HepG2 (cell line): ENCODE results near the gene SLC16A5. TPM values are rescaled to one million over a fixed set of nuclear protein-coding genes. Genes with fewer than 3 reads are reported as not detected.

Source experiments
- ARNTL ChIP-seq: sonication (generic); formaldehyde crosslinking; IDR thresholded peaks from 2 replicates; pipeline ENCODE4 v1.4.0; 2020; ENCODE audit warnings: mild to moderate bottlenecking, missing genetic modification reagents
- ASH2L ChIP-seq: fragments of 300-600, 200-600 bp; sonication (generic); IDR thresholded peaks from 2 replicates; pipeline ENCODE4 v1.7.0; 2017; ENCODE audit warnings: low read depth, mild to moderate bottlenecking, moderate library complexity, mixed read lengths, low read length; ENCODE audit not compliant: insufficient read length
- MBNL3 ChIP-seq: fragments of 250-450 bp; sonication (Bioruptor Pico); conservative IDR thresholded peaks from 2 replicates; pipeline ENCODE4 v1.8.0; 2022; ENCODE audit warnings: mild to moderate bottlenecking, inconsistent platforms
- MTA3 ChIP-seq: sonication (generic); formaldehyde crosslinking; IDR thresholded peaks from 2 replicates; pipeline ENCODE4 v1.4.0; 2020; ENCODE audit warnings: missing genetic modification reagents
- MYC ChIP-seq: sonication (generic); formaldehyde crosslinking; IDR thresholded peaks from 2 replicates; pipeline ENCODE4 v1.9.0; 2021; ENCODE audit warnings: missing genetic modification reagents, borderline replicate concordance
- SNRNP70 ChIP-seq: fragments of 200-400 bp; formaldehyde crosslinking; IDR thresholded peaks from 2 replicates; pipeline ENCODE4 v1.6.1; 2017; ENCODE audit warnings: mild to moderate bottlenecking, low read depth, low read length, moderate library complexity
- SP1 ChIP-seq, 2 experiments: fragments of 450-650 bp in 1 of 2; sonication (generic) in 1 of 2; formaldehyde crosslinking in 1 of 2; IDR thresholded peaks; 2 replicates each; pipeline versions ENCODE4 v1.4.0 to v1.6.1; 2016 to 2020; ENCODE audit warnings: missing genetic modification reagents in 1 of 2
- ZNF235 ChIP-seq: sonication (generic); formaldehyde crosslinking; IDR thresholded peaks from 2 replicates; pipeline ENCODE4 v1.8.1; 2023; ENCODE audit warnings: mild to moderate bottlenecking, missing genetic modification reagents, borderline replicate concordance
- ZNF44 ChIP-seq: sonication (generic); formaldehyde crosslinking; IDR thresholded peaks from 2 replicates; pipeline ENCODE4 v1.5.1; 2020; ENCODE audit warnings: mild to moderate bottlenecking, missing genetic modification reagents
- ZNF775 ChIP-seq: sonication (generic); formaldehyde crosslinking; IDR thresholded peaks from 2 replicates; pipeline ENCODE4 v1.4.0; 2020; ENCODE audit warnings: missing genetic modification reagents, mild to moderate bottlenecking, moderate library complexity, borderline replicate concordance
- polyA plus RNA-seq, 8 experiments: library from polyadenylated mRNA; depleted of rRNA in 3 of 8; stranded (reverse) in 7 of 8; unstranded in 1 of 8; fragments of >200 nt; fragmentation: Illumina TruSeq in 4 of 8; extraction: Trizol in 4 of 8; gene quantifications; 2 replicates each; pipeline versions ENCODE4 v1.2.1 to v1.2.3, GENCODE V29; 2011 to 2016; ENCODE audit warnings: low read depth in 4 of 8, missing spikeins in 1 of 8, mixed read lengths in 1 of 8; ENCODE audit not compliant: insufficient read depth in 1 of 8
- total RNA-seq, 5 experiments: library from RNA; depleted of rRNA; stranded (reverse); fragments of >200 nt; fragmentation: Illumina TruSeq; extraction: Trizol; gene quantifications; 2 replicates each; pipeline ENCODE4 v1.2.3, GENCODE V29; 2016; ENCODE audit warnings: low read depth in 1 of 5
- TF ChIP-seq, protein P1 (sequence below): sonication (generic); formaldehyde crosslinking; IDR thresholded peaks from 2 replicates; pipeline ENCODE4 v1.5.0; 2020; ENCODE audit warnings: mild to moderate bottlenecking, missing genetic modification reagents, borderline replicate concordance
- TF ChIP-seq, protein P2 (sequence below): sonication (generic); IDR thresholded peaks from 2 replicates; pipeline ENCODE4 v1.6.1; 2016; ENCODE audit warnings: low read depth, borderline replicate concordance
- TF ChIP-seq, protein P3 (sequence below): sonication (generic); formaldehyde crosslinking; IDR thresholded peaks from 2 replicates; pipeline ENCODE4 v1.4.0; 2020; ENCODE audit warnings: missing genetic modification reagents, mild to moderate bottlenecking, borderline replicate concordance
- TF ChIP-seq, protein P4 (sequence below): fragments of 450-650 bp; IDR thresholded peaks from 2 replicates; pipeline ENCODE4 v1.6.1; 2017

Gene SLC16A5
- total and polyA plus RNA-seq, 2 of the 13 experiments (the other 11 are each of a cell fraction or from before 2014, with no cell fraction given): 0.69 to 5.6 TPM

DNA sequence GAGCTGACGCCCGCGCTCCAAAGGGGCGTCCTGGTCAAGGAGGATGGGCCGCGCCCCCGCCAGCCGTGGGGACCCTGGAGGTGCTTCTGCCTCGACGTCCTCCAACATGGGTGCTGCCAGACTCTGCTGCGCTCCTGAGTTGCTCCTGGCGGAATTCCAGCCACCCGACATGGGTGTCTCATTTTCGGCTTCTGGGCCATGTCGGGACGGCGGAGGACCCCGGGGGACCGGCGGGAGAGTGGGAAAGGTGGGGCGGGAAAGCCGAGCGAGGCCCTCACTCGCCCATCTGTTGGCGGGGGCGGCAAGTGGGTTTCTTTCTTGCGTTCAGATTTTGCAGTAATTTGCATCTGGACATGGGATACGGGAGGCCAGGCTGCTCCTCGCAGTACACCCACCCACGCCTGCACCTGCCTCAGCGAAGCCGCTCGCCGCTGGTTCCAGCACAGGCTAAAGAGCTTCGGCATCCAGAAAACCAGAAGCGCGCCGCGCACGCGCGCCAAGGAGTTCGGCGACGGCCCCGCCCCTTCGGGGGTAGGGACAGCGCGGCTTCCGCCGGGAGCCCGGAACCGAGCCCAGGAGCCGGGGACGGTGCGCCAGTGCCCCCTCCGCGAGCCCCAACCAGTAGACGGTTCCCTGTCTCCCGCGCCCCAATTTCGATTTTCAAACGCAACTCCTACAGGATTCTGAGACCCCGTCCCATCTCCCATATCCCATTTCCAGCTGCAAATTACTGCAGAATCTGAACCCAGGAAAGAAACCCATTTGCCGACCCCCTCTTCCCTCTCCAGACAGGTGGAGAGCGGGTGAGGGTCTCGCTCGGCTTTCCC is 21.9 kb downstream of the SLC16A5 start, which contains the start of gene ARMC7 (continued):
- TF ChIP-seq, protein P1, sequence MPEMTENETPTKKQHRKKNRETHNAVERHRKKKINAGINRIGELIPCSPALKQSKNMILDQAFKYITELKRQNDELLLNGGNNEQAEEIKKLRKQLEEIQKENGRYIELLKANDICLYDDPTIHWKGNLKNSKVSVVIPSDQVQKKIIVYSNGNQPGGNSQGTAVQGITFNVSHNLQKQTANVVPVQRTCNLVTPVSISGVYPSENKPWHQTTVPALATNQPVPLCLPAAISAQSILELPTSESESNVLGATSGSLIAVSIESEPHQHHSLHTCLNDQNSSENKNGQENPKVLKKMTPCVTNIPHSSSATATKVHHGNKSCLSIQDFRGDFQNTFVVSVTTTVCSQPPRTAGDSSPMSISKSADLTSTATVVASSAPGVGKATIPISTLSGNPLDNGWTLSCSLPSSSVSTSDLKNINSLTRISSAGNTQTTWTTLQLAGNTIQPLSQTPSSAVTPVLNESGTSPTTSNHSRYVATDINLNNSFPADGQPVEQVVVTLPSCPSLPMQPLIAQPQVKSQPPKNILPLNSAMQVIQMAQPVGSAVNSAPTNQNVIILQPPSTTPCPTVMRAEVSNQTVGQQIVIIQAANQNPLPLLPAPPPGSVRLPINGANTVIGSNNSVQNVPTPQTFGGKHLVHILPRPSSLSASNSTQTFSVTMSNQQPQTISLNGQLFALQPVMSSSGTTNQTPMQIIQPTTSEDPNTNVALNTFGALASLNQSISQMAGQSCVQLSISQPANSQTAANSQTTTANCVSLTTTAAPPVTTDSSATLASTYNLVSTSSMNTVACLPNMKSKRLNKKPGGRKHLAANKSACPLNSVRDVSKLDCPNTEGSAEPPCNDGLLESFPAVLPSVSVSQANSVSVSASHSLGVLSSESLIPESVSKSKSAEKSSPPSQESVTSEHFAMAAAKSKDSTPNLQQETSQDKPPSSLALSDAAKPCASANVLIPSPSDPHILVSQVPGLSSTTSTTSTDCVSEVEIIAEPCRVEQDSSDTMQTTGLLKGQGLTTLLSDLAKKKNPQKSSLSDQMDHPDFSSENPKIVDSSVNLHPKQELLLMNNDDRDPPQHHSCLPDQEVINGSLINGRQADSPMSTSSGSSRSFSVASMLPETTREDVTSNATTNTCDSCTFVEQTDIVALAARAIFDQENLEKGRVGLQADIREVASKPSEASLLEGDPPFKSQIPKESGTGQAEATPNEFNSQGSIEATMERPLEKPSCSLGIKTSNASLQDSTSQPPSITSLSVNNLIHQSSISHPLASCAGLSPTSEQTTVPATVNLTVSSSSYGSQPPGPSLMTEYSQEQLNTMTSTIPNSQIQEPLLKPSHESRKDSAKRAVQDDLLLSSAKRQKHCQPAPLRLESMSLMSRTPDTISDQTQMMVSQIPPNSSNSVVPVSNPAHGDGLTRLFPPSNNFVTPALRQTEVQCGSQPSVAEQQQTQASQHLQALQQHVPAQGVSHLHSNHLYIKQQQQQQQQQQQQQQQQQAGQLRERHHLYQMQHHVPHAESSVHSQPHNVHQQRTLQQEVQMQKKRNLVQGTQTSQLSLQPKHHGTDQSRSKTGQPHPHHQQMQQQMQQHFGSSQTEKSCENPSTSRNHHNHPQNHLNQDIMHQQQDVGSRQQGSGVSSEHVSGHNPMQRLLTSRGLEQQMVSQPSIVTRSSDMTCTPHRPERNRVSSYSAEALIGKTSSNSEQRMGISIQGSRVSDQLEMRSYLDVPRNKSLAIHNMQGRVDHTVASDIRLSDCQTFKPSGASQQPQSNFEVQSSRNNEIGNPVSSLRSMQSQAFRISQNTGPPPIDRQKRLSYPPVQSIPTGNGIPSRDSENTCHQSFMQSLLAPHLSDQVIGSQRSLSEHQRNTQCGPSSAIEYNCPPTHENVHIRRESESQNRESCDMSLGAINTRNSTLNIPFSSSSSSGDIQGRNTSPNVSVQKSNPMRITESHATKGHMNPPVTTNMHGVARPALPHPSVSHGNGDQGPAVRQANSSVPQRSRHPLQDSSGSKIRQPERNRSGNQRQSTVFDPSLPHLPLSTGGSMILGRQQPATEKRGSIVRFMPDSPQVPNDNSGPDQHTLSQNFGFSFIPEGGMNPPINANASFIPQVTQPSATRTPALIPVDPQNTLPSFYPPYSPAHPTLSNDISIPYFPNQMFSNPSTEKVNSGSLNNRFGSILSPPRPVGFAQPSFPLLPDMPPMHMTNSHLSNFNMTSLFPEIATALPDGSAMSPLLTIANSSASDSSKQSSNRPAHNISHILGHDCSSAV (CRISPR knock-in tag): no peak
- peak; percentile 43 for TF ChIP-seq ASH2L
- TF ChIP-seq ZNF775 (CRISPR knock-in tag): no peak
- no peak for TF ChIP-seq MTA3 (CRISPR knock-in tag)
- no peak; the same call in 1 of the 2 replicates for TF ChIP-seq ZNF44 (CRISPR knock-in tag)
- TF ChIP-seq, protein P2, sequence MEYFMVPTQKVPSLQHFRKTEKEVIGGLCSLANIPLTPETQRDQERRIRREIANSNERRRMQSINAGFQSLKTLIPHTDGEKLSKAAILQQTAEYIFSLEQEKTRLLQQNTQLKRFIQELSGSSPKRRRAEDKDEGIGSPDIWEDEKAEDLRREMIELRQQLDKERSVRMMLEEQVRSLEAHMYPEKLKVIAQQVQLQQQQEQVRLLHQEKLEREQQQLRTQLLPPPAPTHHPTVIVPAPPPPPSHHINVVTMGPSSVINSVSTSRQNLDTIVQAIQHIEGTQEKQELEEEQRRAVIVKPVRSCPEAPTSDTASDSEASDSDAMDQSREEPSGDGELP: peak; percentile 24; the same call in 1 of the 2 replicates
- no peak for TF ChIP-seq SP1 (IDR thresholded peaks at IDR 0.05)
- peak; percentile 66; the same call in 1 of the 2 replicates for TF ChIP-seq SP1 (CRISPR knock-in tag; IDR thresholded peaks at IDR 0.05)
- TF ChIP-seq, protein P3, sequence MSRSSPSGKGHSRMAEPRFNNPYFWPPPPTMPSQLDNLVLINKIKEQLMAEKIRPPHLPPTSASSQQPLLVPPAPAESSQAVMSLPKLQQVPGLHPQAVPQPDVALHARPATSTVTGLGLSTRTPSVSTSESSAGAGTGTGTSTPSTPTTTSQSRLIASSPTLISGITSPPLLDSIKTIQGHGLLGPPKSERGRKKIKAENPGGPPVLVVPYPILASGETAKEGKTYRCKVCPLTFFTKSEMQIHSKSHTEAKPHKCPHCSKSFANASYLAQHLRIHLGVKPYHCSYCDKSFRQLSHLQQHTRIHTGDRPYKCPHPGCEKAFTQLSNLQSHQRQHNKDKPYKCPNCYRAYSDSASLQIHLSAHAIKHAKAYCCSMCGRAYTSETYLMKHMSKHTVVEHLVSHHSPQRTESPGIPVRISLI: no peak
- TF ChIP-seq, protein P4, sequence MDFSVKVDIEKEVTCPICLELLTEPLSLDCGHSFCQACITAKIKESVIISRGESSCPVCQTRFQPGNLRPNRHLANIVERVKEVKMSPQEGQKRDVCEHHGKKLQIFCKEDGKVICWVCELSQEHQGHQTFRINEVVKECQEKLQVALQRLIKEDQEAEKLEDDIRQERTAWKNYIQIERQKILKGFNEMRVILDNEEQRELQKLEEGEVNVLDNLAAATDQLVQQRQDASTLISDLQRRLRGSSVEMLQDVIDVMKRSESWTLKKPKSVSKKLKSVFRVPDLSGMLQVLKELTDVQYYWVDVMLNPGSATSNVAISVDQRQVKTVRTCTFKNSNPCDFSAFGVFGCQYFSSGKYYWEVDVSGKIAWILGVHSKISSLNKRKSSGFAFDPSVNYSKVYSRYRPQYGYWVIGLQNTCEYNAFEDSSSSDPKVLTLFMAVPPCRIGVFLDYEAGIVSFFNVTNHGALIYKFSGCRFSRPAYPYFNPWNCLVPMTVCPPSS: no peak
- no peak; the same call in 1 of the 2 replicates for TF ChIP-seq ARNTL (CRISPR knock-in tag)
- no peak for TF ChIP-seq MBNL3
- no peak for TF ChIP-seq SNRNP70
- TF ChIP-seq ZNF235 (CRISPR knock-in tag): no peak
- peak; percentile 60 for TF ChIP-seq MYC (CRISPR knock-in tag)
